Frontal cortex (tissue), 4 donors: ENCODE measurements around the gene TRIM25. TPM values are rescaled to one million over a fixed set of nuclear protein-coding genes. Genes with fewer than 3 reads are reported as not detected.

ENCODE experiments used
- DNase-seq, 2 donors: peaks; one replicate each; pipeline ENCODE4 v3.0.0; 2012; ENCODE audit warnings: low spot score in 2 of 2
- FAIRE-seq: peaks from 2 replicates; lab custom pipeline; 2012; peaks lifted over from hg19 to GRCh38; lab: Jason Lieb, UNC
- total RNA-seq: library from RNA; depleted of rRNA; stranded (reverse); fragments of >200 nt; gene quantifications from one replicate; pipeline ENCODE4 v1.2.3, GENCODE V29; 2014
- donor health status: control.
- donor health status: control.
- donor health status: control.

TRIM25 gene
- total RNA-seq, 1 donor from 2014 or later: 0.82 TPM

- no peak for DNase-seq
- no peak for FAIRE-seq
Measured at GRCh38 chr17:56898874-56899273, 15.0 kb downstream of the TRIM25 start.

GRCh38 chr17:56897646-56898424 is 16.0 kb downstream of the TRIM25 start:
- no peak for FAIRE-seq
- DNase-seq: no peak

GRCh38 chr17:56896968-56897359 is 16.9 kb downstream of the TRIM25 start:
- DNase-seq: no peak
- no peak for FAIRE-seq

GRCh38 chr17:56896217-56896967 is 17.5 kb downstream of the TRIM25 start:
- FAIRE-seq (no peak), DNase-seq (no peak)

- FAIRE-seq (no peak), DNase-seq (no peak)
Measured at GRCh38 chr17:56894859-56895455, 18.9 kb downstream of the TRIM25 start.

- DNase-seq: no peak
- no peak for FAIRE-seq
Measured at GRCh38 chr17:56893503-56893902, 20.3 kb downstream of the TRIM25 start.

GRCh38 chr17:56892333-56892732 is 21.5 kb downstream of the TRIM25 start:
- no peak for DNase-seq
- no peak for FAIRE-seq

- FAIRE-seq (no peak), DNase-seq (no peak)
Measured at GRCh38 chr17:56891751-56892150, 22.1 kb downstream of the TRIM25 start.

GRCh38 chr17:56890906-56891674 is 22.8 kb downstream of the TRIM25 start:
- DNase-seq (no peak), FAIRE-seq (no peak)

- DNase-seq: no peak
- FAIRE-seq: no peak
Measured at GRCh38 chr17:56890390-56890789, 23.5 kb downstream of the TRIM25 start.

GRCh38 chr17:56887552-56888467 is 26.0 kb downstream of the TRIM25 start:
- FAIRE-seq (no peak), DNase-seq (no peak)

GRCh38 chr17:56887105-56887504 is 26.7 kb downstream of the TRIM25 start:
- no peak for DNase-seq

GRCh38 chr17:56886288-56886731 is 27.5 kb downstream of the TRIM25 start:
- no peak for FAIRE-seq
- no peak for DNase-seq

More at GRCh38 chr17:56887105-56887504, 26.7 kb downstream of the TRIM25 start:
- no peak for FAIRE-seq

GRCh38 chr17:56885312-56885657 is 28.6 kb downstream of the TRIM25 start:
- DNase-seq (no peak), FAIRE-seq (no peak)

- DNase-seq: no peak
- FAIRE-seq: no peak
Measured at GRCh38 chr17:56884483-56885311, 29.2 kb downstream of the TRIM25 start.

GRCh38 chr17:56883616-56884015 is 30.2 kb downstream of the TRIM25 start:
- FAIRE-seq (no peak), DNase-seq (no peak)

GRCh38 chr17:56881685-56882295 is 32.1 kb downstream of the TRIM25 start:
- FAIRE-seq: no peak
- DNase-seq: no peak

GRCh38 chr17:56880571-56880970 is 33.3 kb downstream of the TRIM25 start:
- no peak for DNase-seq
- FAIRE-seq: no peak
